Ishikawa (cell line): ENCODE measurements around the gene ING5.

ENCODE experiments used
- CEBPB ChIP-seq: IDR thresholded peaks from 2 replicates; pipeline ENCODE4 v1.6.1; 2012
- CREB1 ChIP-seq: IDR thresholded peaks from 2 replicates; pipeline ENCODE4 v1.6.1; 2012; ENCODE audit warnings: low read depth
- EGR1 ChIP-seq: IDR thresholded peaks from 2 replicates; pipeline ENCODE4 v1.6.1; 2012
- EP300 ChIP-seq: IDR thresholded peaks from 2 replicates; pipeline ENCODE4 v1.6.1; 2012; ENCODE audit warnings: borderline replicate concordance
- FOXM1 ChIP-seq: IDR thresholded peaks from 2 replicates; pipeline ENCODE4 v1.6.1; 2012; ENCODE audit warnings: low read depth, borderline replicate concordance
- MAX ChIP-seq: IDR thresholded peaks from 2 replicates; pipeline ENCODE4 v1.6.1; 2012
- NFIC ChIP-seq: IDR thresholded peaks from 2 replicates; pipeline ENCODE4 v1.6.1; 2012
- RAD21 ChIP-seq: IDR thresholded peaks from 2 replicates; pipeline ENCODE4 v1.6.1; 2012; ENCODE audit warnings: low read depth
- TAF1 ChIP-seq: IDR thresholded peaks from 2 replicates; pipeline ENCODE4 v1.6.1; 2012; ENCODE audit warnings: low read depth, mild to moderate bottlenecking
- TCF12 ChIP-seq: IDR thresholded peaks from 2 replicates; pipeline ENCODE4 v1.6.1; 2012; ENCODE audit warnings: low read depth
- TEAD4 ChIP-seq: IDR thresholded peaks from 2 replicates; pipeline ENCODE4 v1.6.1; 2012
- USF1 ChIP-seq: IDR thresholded peaks from 2 replicates; pipeline ENCODE4 v1.6.1; 2012
- YY1 ChIP-seq: IDR thresholded peaks from 2 replicates; pipeline ENCODE4 v1.6.1; 2012; ENCODE audit warnings: low read depth
- ZBTB7A ChIP-seq: IDR thresholded peaks from 2 replicates; pipeline ENCODE4 v1.6.1; 2012; ENCODE audit warnings: low read depth
- TF ChIP-seq, protein P1 (sequence below): IDR thresholded peaks from 2 replicates; pipeline ENCODE4 v1.6.1; 2012; ENCODE audit warnings: low read depth, mild to moderate bottlenecking

ING5 gene

GRCh38 chr2:241774419-241775222, 72.8 kb downstream of the ING5 start:
- 0 out of 2 replicates have a peak, but pooled peaks have one; percentile 16 for TF ChIP-seq TEAD4
- no peak for TF ChIP-seq USF1
- 0 out of 2 replicates have a peak, but pooled peaks have one; percentile 44 for TF ChIP-seq ZBTB7A
- TF ChIP-seq CREB1 = no peak
- TF ChIP-seq CEBPB = no peak; the same call in 1 of the 2 replicates
- TF ChIP-seq, protein P1, sequence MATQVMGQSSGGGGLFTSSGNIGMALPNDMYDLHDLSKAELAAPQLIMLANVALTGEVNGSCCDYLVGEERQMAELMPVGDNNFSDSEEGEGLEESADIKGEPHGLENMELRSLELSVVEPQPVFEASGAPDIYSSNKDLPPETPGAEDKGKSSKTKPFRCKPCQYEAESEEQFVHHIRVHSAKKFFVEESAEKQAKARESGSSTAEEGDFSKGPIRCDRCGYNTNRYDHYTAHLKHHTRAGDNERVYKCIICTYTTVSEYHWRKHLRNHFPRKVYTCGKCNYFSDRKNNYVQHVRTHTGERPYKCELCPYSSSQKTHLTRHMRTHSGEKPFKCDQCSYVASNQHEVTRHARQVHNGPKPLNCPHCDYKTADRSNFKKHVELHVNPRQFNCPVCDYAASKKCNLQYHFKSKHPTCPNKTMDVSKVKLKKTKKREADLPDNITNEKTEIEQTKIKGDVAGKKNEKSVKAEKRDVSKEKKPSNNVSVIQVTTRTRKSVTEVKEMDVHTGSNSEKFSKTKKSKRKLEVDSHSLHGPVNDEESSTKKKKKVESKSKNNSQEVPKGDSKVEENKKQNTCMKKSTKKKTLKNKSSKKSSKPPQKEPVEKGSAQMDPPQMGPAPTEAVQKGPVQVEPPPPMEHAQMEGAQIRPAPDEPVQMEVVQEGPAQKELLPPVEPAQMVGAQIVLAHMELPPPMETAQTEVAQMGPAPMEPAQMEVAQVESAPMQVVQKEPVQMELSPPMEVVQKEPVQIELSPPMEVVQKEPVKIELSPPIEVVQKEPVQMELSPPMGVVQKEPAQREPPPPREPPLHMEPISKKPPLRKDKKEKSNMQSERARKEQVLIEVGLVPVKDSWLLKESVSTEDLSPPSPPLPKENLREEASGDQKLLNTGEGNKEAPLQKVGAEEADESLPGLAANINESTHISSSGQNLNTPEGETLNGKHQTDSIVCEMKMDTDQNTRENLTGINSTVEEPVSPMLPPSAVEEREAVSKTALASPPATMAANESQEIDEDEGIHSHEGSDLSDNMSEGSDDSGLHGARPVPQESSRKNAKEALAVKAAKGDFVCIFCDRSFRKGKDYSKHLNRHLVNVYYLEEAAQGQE = no peak
- TF ChIP-seq RAD21 = no peak; the same call in 1 of the 2 replicates
- peak; percentile 89 for TF ChIP-seq TCF12
- peak; percentile 93 for TF ChIP-seq NFIC
- no peak for TF ChIP-seq FOXM1
- TF ChIP-seq EGR1 = 0 out of 2 replicates have a peak, but pooled peaks have one; percentile 23
- TF ChIP-seq MAX = peak; percentile 95
- peak; percentile 72 for TF ChIP-seq EP300
- no peak for TF ChIP-seq TAF1
- no peak for TF ChIP-seq YY1

DNA sequence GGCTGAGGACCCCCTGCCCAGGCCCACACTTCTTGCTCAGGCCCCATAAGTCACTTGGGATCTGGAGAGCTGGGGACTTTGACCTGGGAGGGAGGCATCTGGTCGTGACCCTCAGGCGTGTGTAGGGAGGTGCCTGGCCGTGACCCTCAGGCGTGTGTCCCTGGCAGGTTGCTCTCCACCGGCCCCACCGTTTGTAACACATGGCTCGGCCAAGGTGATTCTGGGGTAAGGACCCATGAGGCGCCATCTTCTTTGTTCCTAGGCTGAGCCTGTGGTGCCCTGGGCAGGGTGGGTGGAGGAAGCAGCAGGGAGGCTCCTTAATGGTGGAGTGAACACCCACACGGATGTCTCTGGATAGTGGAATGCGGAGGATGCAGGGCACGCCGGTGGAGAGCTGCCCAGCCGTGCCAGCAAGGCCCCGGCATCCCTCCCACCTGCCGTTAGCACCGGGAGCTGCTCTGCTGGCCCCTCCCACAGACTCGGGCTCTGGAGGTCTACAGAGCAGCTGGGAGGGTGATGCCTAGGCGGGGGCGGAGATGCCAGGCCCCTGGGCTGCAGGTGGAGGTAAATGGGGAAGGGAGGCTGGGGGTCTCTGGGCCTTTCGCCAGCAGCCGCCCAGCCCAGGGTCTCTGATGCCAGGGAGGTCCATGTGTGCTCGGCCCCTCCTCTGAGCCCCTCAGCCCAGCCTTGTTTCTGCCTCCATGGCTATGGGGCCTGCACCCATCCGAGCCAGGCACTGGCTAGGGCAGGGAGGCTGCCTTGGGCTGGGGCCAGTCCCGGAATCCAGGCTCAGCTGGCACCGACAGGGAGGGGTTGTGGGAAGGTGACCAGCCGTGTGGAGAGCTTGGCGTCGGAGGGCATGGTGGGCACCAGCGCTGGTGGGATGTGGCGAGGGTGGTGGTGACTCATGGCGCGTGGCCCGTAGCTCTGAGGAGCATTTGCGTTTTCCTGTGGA, 73.7 kb downstream of the ING5 start:
- 0 out of 2 replicates have a peak, but pooled peaks have one; percentile 10 for TF ChIP-seq EP300
- 0 out of 2 replicates have a peak, but pooled peaks have one; percentile 0 for TF ChIP-seq MAX
- TF ChIP-seq CREB1 = no peak
- no peak for TF ChIP-seq NFIC
- TF ChIP-seq USF1 = no peak
- peak; percentile 86 for TF ChIP-seq EGR1
- TF ChIP-seq, protein P1 = no peak
- TF ChIP-seq TEAD4 = peak; percentile 81
- no peak for TF ChIP-seq CEBPB
- no peak for TF ChIP-seq YY1
- TF ChIP-seq TAF1 = no peak
- TF ChIP-seq RAD21 = no peak
- no peak for TF ChIP-seq TCF12
- TF ChIP-seq FOXM1 = no peak
- peak; percentile 40; the same call in 1 of the 2 replicates for TF ChIP-seq ZBTB7A

- TF ChIP-seq EP300 = 0 out of 2 replicates have a peak, but pooled peaks have one; percentile 17
- TF ChIP-seq MAX = no peak
- TF ChIP-seq TCF12 = no peak
- 0 out of 2 replicates have a peak, but pooled peaks have one; percentile 29 for TF ChIP-seq ZBTB7A
Observed at GRCh38 chr2:241776336-241777169, 74.7 kb downstream of the ING5 start, which contains the start of gene GAL3ST2. Gene GAL3ST2, plus strand, starts transcription at chr2:241776822. Its CDS starts 134 bp downstream, at chr2:241776956.

GRCh38 chr2:241777170-241777685, 75.4 kb downstream of the ING5 start:
- TF ChIP-seq RAD21 (no peak), CREB1 (no peak), ZBTB7A (0 out of 2 replicates have a peak, but pooled peaks have one; percentile 13), TEAD4 (no peak)
